ENCODE data around the gene SETX.

SETX gene

DNA sequence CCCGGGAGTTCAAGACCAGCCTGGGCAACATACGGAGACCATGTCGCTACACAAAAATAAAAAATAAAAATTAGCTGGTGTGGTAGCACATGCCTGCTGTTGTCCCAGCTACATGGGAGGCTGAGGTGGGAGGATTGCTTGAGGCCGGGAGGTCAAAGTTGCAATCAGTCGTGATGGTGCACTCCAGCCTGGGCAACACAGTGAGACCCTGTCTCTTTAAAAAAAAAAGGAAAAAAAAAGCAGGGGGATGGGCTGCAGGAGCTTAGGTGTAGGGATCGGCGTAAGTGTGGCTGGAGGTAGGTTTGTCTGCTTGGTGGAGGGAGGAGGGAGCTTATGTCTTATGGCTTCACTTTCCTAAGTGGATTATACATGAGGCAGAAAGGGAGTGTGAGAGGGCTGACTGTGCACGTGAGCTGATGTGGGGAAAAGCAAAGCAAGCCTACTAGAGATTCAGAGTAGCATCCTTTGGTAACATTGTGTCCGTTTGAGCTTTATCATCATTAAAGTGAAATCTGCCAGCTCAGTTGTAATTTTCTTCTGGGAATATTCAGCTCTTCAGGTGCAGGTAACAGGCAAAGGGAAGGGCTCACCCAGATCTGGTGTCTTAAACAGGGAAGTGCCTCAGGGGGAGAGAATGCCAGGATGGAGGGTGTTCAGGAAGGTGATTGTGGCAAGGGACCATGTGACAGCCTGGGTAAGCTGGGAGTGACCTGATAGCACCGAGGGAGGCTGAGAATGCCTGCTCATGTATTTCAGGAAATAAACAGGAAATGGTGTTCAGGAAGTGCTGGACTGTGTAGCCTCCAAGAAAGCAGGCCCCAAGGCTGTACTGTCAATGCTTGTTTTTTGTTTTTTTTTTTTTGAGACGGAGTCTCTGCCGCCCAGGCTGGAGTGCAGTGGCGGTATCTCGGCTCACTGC is 17.6 kb upstream of the SETX start:
- Histone ChIP-seq H3K9me3 (ENCODE audit: control insufficient read depth, insufficient read depth, low read length) (no peaks in the 10 kb centered on the region), H3K36me3 (ENCODE audit: control insufficient read depth, insufficient read depth, low read length) (peaks cover 15% of the 10 kb centered on the region), H3K4me1 (ENCODE audit: control insufficient read depth, insufficient read depth, low read length) (no peaks in the 10 kb centered on the region), H3K4me3 (ENCODE audit: low read depth, low read length) (no peak overlapping the region), H3K9ac (ENCODE audit: low read depth, low read length) (no peak overlapping the region), H3K27me3 (ENCODE audit: control insufficient read depth, insufficient read depth, low read length) (no peaks in the 10 kb centered on the region)

DNA sequence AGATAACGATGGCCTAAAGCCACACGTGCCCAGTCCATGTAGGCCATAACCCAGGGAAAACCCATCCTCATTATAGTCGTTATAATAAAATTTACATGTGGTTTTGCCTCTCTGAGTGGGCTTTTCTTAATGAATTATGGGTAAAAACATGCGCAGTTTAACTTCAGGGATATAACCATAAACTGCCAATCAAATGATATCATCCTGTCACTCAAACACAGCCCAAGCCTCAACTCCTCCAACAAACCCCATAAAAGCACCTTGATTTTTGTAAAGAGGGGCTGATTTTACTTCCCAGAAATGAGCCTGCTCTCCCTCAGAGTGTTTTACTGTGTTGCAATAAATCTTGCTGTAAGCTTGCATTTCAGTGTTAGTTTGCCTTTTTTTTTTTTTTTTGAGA is 15.8 kb upstream of the SETX start:
- Histone ChIP-seq H3K27me3 (ENCODE audit: control insufficient read depth, insufficient read depth, low read length) (no peaks in the 10 kb centered on the region), H3K4me3 (ENCODE audit: low read depth, low read length) (no peak overlapping the region), H3K9ac (ENCODE audit: low read depth, low read length) (no peak overlapping the region), H3K9me3 (ENCODE audit: control insufficient read depth, insufficient read depth, low read length) (no peaks in the 10 kb centered on the region), H3K4me1 (ENCODE audit: control insufficient read depth, insufficient read depth, low read length) (no peaks in the 10 kb centered on the region), H3K36me3 (ENCODE audit: control insufficient read depth, insufficient read depth, low read length) (no peaks in the 10 kb centered on the region)

DNA sequence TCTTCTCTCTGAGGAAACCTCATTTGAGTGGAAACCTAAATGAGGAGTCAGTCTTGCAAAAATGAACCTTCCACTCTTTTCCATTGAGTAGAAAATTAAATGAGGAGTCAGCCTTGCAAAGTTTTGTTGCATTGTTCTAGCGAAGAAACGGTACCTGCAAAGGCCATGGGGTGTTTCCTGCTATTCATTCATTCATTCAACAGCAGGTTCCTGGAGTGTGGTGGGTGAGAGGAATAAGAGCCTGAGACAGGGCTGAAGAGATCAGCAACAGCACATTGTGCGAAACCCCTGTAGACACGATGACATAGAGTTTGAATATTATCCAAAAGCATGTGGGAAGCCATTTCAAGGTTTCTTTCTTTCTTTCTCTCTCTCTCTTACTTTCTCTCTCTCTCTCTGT is 14.6 kb upstream of the SETX start:
- H3K4me3 ChIP-seq (ENCODE audit: low read depth, low read length), result no peak overlapping the region
- H3K4me1 ChIP-seq (ENCODE audit: control insufficient read depth, insufficient read depth, low read length), result no peaks in the 10 kb centered on the region
- no peaks in the 10 kb centered on the region for H3K36me3 ChIP-seq (ENCODE audit: control insufficient read depth, insufficient read depth, low read length)
- H3K9me3 ChIP-seq (ENCODE audit: control insufficient read depth, insufficient read depth, low read length), result no peaks in the 10 kb centered on the region
- H3K9ac ChIP-seq (ENCODE audit: low read depth, low read length), result no peak overlapping the region
- no peaks in the 10 kb centered on the region for H3K27me3 ChIP-seq (ENCODE audit: control insufficient read depth, insufficient read depth, low read length)

DNA sequence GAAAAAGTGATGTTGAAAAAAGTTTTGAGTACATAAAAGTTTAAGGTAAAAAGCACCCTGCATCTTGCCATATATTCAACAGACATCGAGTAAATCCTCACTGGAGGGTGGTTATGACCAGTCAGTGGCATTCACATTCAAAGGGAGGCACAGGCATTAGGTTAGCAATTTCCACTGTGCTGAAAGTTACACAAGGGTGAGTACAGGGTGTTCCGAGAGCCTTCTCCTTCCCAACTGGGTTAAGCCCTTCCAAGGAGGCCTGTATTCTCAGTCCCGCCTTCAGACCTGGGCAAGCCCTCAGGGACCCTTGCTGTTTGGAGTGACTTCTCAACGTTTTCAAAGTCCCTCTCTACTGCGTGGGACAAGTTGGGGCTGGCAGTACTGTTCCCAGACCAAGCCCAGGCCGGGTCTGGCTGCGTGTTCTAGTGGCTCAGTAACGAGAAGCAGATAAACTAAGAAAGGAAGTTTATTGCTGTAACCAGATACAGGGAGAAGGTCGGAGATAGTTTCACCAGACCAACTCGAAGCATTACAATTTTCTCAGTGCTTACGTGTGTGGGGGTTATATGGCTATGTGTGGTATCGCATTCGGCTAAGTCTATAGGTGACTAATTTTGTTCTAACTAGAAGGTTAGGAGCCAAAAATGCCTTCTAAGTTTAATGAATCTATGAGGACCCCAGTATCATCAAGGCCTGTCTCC is 13.0 kb upstream of the SETX start:
- H3K4me3 ChIP-seq (ENCODE audit: low read depth, low read length), result no peak overlapping the region
- H3K36me3 ChIP-seq (ENCODE audit: control insufficient read depth, insufficient read depth, low read length), result no peaks in the 10 kb centered on the region
- H3K4me1 ChIP-seq (ENCODE audit: control insufficient read depth, insufficient read depth, low read length), result no peaks in the 10 kb centered on the region
- no peaks in the 10 kb centered on the region for H3K9me3 ChIP-seq (ENCODE audit: control insufficient read depth, insufficient read depth, low read length)
- H3K9ac ChIP-seq (ENCODE audit: low read depth, low read length), result no peak overlapping the region
- no peaks in the 10 kb centered on the region for H3K27me3 ChIP-seq (ENCODE audit: control insufficient read depth, insufficient read depth, low read length)

DNA sequence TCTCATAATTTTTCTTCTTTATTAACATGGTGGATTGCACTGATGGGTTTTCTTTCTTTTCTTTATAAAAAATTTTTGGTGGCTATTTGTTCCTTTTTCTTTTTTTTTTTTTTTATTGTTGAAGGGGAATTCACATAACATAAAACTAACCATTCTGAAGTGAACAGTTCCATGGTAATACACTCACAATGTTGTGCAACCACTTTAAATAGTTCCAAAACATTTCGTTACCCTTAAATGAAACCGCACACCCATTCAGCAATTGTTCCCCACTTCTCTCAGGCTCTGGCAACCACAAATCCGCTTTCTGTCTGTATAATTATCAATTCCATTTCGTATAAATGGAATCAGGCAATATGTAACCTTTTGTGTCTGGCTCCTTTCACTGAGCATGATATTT is 11.7 kb upstream of the SETX start:
- no peak overlapping the region for H3K4me3 ChIP-seq (ENCODE audit: low read depth, low read length)

DNA sequence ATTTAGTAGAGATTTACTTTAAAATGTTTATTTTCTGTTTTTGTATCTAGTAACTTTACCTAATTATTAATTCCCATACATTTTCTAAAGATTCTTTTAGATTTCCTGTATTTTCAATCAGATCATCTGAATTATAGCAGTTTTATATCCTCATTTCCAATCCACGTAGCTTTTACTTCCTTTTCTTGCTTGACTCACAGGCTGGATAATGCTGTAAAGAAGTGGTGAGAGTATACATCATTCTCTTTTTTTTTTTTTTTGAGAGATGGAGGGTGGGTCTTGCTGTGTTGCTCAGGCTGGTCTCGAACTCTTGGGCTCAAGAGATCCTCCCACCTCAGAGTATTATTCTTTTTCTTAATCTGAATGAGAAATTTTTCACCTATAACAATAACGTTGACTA is 11.2 kb upstream of the SETX start:
- Histone ChIP-seq H3K27me3 (ENCODE audit: control insufficient read depth, insufficient read depth, low read length) (no peaks in the 10 kb centered on the region), H3K4me1 (ENCODE audit: control insufficient read depth, insufficient read depth, low read length) (no peaks in the 10 kb centered on the region), H3K36me3 (ENCODE audit: control insufficient read depth, insufficient read depth, low read length) (no peaks in the 10 kb centered on the region), H3K4me3 (ENCODE audit: low read depth, low read length) (no peak overlapping the region), H3K9ac (ENCODE audit: low read depth, low read length) (no peak overlapping the region), H3K9me3 (ENCODE audit: control insufficient read depth, insufficient read depth, low read length) (no peaks in the 10 kb centered on the region)

More for the DNA sequence above, 11.7 kb upstream of the SETX start:
- Histone ChIP-seq H3K27me3 (ENCODE audit: control insufficient read depth, insufficient read depth, low read length) (no peaks in the 10 kb centered on the region), H3K36me3 (ENCODE audit: control insufficient read depth, insufficient read depth, low read length) (no peaks in the 10 kb centered on the region), H3K9me3 (ENCODE audit: control insufficient read depth, insufficient read depth, low read length) (no peaks in the 10 kb centered on the region), H3K4me1 (ENCODE audit: control insufficient read depth, insufficient read depth, low read length) (no peaks in the 10 kb centered on the region), H3K9ac (ENCODE audit: low read depth, low read length) (no peak overlapping the region)

DNA sequence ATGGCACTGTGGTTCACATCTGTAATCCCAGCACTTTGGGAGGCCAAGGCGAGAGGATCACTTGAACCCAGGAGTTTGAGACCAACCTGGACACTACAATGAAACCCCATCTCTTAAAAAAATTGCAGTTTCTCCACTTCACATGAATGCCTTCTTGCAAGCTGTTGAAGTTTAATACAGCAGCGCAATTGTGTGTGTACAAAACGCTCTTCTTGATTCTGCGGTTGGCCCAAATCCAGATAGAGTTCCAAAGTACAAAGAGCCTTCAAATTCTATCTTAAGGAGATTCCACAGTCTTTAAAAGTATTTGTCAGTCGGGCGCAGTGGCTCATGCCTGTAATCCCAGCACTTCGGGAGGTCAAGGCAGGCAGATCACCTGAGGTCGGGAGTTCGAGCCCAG is 9.3 kb upstream of the SETX start:
- no peaks in the 10 kb centered on the region for H3K36me3 ChIP-seq (ENCODE audit: control insufficient read depth, insufficient read depth, low read length)
- H3K27me3 ChIP-seq (ENCODE audit: control insufficient read depth, insufficient read depth, low read length), result no peaks in the 10 kb centered on the region
- H3K4me3 ChIP-seq (ENCODE audit: low read depth, low read length), result no peak overlapping the region
- no peaks in the 10 kb centered on the region for H3K9me3 ChIP-seq (ENCODE audit: control insufficient read depth, insufficient read depth, low read length)
- no peaks in the 10 kb centered on the region for H3K4me1 ChIP-seq (ENCODE audit: control insufficient read depth, insufficient read depth, low read length)
- no peak overlapping the region for H3K9ac ChIP-seq (ENCODE audit: low read depth, low read length)

DNA sequence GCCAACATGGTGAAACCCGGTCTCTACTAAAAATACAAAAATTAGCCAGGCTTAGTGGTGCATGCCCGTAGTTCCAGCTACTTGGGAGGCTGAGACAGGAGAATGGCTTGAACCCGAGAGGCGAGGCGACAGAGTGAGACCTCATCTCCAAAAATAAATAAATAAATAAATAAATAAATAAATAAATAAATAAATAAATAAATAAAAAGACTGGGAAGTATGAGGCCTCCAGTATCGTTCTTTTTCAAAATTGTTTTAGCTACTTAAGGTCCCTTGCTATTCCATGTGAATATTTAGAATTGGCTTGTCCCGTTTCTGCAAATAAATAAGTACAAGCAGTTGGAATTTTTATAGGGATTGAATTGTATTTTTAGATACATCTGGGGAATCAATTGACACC is 3.0 kb upstream of the SETX start:
- Histone ChIP-seq H3K36me3 (ENCODE audit: control insufficient read depth, insufficient read depth, low read length) (peaks cover 4% of the 10 kb centered on the region), H3K27me3 (ENCODE audit: control insufficient read depth, insufficient read depth, low read length) (no peaks in the 10 kb centered on the region), H3K4me3 (ENCODE audit: low read depth, low read length) (no peak overlapping the region), H3K9ac (ENCODE audit: low read depth, low read length) (no peak overlapping the region), H3K9me3 (ENCODE audit: control insufficient read depth, insufficient read depth, low read length) (no peaks in the 10 kb centered on the region), H3K4me1 (ENCODE audit: control insufficient read depth, insufficient read depth, low read length) (peaks cover 4% of the 10 kb centered on the region)

DNA sequence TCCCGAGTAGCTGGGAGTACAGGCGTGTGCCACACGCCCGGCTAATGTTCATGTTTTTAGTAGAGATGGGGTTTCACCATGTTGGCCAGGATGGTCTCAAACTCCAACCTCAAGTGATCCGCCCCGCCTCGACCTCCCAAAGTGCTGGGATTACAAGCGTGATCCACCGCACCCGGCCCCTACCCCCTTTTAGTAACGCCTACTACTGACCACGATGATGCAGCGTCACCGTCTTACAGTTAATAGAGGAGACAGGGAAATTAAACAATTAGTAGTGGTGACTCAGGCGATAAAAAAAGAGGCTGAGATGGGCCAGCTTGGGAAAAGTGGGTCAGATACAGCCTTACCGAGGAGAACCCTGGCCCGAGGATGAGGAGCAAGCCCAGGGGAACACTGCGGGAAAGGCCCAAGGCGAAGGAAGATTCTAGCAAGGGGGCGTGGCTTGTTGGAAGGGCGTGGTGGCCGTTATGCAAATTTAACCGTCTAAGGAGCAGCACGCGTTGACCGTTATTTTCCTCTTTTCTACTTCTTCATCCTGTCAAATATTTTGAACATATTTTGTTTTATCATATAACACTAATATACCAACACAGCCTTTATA is 1.6 kb upstream of the SETX start:
- no peaks in the 10 kb centered on the region for H3K27me3 ChIP-seq (ENCODE audit: control insufficient read depth, insufficient read depth, low read length)
- H3K4me3 ChIP-seq (ENCODE audit: low read depth, low read length), result no peak overlapping the region
- peaks cover 4% of the 10 kb centered on the region for H3K4me1 ChIP-seq (ENCODE audit: control insufficient read depth, insufficient read depth, low read length)
- peaks cover 9% of the 10 kb centered on the region for H3K36me3 ChIP-seq (ENCODE audit: control insufficient read depth, insufficient read depth, low read length)
- no peak overlapping the region for H3K9ac ChIP-seq (ENCODE audit: low read depth, low read length)
- no peaks in the 10 kb centered on the region for H3K9me3 ChIP-seq (ENCODE audit: control insufficient read depth, insufficient read depth, low read length)

DNA sequence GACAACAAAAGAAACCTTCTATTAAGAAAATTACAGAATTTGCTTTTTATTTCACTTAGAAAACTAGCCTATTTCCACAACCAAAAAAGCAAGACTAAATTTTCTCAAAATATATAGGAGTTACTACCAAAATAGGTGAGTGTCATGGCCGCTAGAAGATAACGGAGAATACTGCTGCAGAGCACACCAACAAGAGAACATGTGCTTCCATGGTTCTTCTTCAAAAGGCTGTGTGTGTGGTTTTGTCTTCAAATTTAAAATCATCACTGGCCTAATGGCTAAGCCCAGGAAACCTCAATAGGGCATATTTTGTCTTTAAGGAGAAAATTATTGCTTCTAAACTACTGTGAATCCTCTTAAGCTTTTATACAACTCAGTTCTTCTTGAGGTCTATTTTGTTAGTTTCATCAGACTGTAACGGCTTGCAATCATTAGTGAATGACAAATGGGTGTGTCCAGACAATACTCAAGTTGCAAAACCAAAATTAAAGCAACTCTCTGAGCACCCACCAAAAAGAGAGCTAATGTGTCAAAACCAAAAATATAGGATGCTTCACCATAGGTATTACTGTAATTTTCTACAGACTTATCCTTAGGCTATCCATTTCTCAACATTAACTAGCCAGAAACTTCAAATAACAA is 3.3 kb downstream of the SETX start:
- H3K27me3 ChIP-seq (ENCODE audit: control insufficient read depth, insufficient read depth, low read length), result no peaks in the 10 kb centered on the region
- H3K4me1 ChIP-seq (ENCODE audit: control insufficient read depth, insufficient read depth, low read length), result peaks cover 4% of the 10 kb centered on the region
- H3K9ac ChIP-seq (ENCODE audit: low read depth, low read length), result no peak overlapping the region
- H3K4me3 ChIP-seq (ENCODE audit: low read depth, low read length), result no peak overlapping the region
- H3K36me3 ChIP-seq (ENCODE audit: control insufficient read depth, insufficient read depth, low read length), result peaks cover 20% of the 10 kb centered on the region
- H3K9me3 ChIP-seq (ENCODE audit: control insufficient read depth, insufficient read depth, low read length), result no peaks in the 10 kb centered on the region

DNA sequence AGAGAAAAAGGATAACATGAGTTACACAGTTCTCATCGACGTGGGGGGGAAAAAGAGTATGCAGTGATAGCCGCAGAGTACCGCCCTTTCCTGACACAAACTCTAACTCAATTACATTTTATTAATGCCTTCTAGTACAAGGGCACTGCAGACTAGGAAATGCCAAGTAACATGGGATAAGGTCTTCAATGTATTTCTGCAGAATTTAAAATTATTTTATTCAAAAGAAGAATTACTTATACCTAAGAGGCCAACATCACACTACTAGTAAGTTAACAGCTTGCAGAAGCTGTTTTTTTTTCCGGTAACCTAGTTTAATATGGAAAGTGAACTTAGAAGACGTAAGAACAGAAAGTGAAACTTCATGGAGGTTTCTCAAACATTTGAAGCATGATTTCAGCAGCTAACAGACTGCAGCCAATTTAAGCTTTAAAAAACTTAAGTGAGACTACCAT is 3.9 kb downstream of the SETX start:
- H3K36me3 ChIP-seq (ENCODE audit: control insufficient read depth, insufficient read depth, low read length), result peaks cover 26% of the 10 kb centered on the region
- H3K4me1 ChIP-seq (ENCODE audit: control insufficient read depth, insufficient read depth, low read length), result peaks cover 4% of the 10 kb centered on the region
- H3K27me3 ChIP-seq (ENCODE audit: control insufficient read depth, insufficient read depth, low read length), result no peaks in the 10 kb centered on the region
- H3K4me3 ChIP-seq (ENCODE audit: low read depth, low read length), result no peak overlapping the region
- H3K9ac ChIP-seq (ENCODE audit: low read depth, low read length), result no peak overlapping the region
- no peaks in the 10 kb centered on the region for H3K9me3 ChIP-seq (ENCODE audit: control insufficient read depth, insufficient read depth, low read length)

Measured in iPS-15b (cell line).